Left kidney (tissue), 2 donors: ENCODE measurements around the gene GRK5. TPM values are rescaled to one million over a fixed set of nuclear protein-coding genes. Genes with fewer than 3 reads are reported as not detected.
A peak's percentile ranks its signal among the peaks of the same experiment; 100 is the strongest.

Experiments used
- DNase-seq: peaks from one replicate; pipeline ENCODE4 v3.0.0-alpha.2; 2013
- polyA plus RNA-seq: library from polyadenylated mRNA; unstranded; fragments of 120-200 nt; gene quantifications from one replicate; pipeline ENCODE4 v1.2.1, GENCODE V29; 2013; ENCODE audit not compliant: insufficient read length

The GRK5 gene
- polyA plus RNA-seq, 1 donor, result 14.0 TPM

GRCh38 chr10:119405520-119405807, 198.1 kb downstream of the GRK5 start:
- DNase-seq, result no peak

- no peak for DNase-seq
These were observed 198.8 kb downstream of the GRK5 start for GRCh38 chr10:119406137-119406536.

GRCh38 chr10:119406601-119407253, 199.4 kb downstream of the GRK5 start:
- no peak for DNase-seq

- DNase-seq, result no peak
These were observed 199.9 kb downstream of the GRK5 start for GRCh38 chr10:119407254-119407777.

GRCh38 chr10:119408072-119408471, 200.7 kb downstream of the GRK5 start:
- no peak for DNase-seq

- no peak for DNase-seq
These were observed 201.6 kb downstream of the GRK5 start for GRCh38 chr10:119408969-119409371.

GRCh38 chr10:119409385-119409784, 202.0 kb downstream of the GRK5 start:
- DNase-seq, result no peak

GRCh38 chr10:119409906-119410305, 202.5 kb downstream of the GRK5 start:
- DNase-seq, result peak; percentile 88

GRCh38 chr10:119410361-119411116, 203.2 kb downstream of the GRK5 start:
- no peak for DNase-seq

- peak; percentile 65 for DNase-seq
These were observed 205.1 kb downstream of the GRK5 start for GRCh38 chr10:119412244-119413092.

- no peak for DNase-seq
These were observed 205.7 kb downstream of the GRK5 start for GRCh38 chr10:119413093-119413453.

- no peak for DNase-seq
These were observed 206.2 kb downstream of the GRK5 start for GRCh38 chr10:119413471-119414080.

GRCh38 chr10:119414081-119414611, 206.8 kb downstream of the GRK5 start:
- peak; percentile 57 for DNase-seq

GRCh38 chr10:119415121-119415520, 207.8 kb downstream of the GRK5 start:
- no peak for DNase-seq

- no peak for DNase-seq
These were observed 208.4 kb downstream of the GRK5 start for GRCh38 chr10:119415536-119416503.

GRCh38 chr10:119416855-119417254, 209.5 kb downstream of the GRK5 start:
- no peak for DNase-seq

GRCh38 chr10:119417852-119418251, 210.5 kb downstream of the GRK5 start:
- no peak for DNase-seq

- no peak for DNase-seq
These were observed 211.0 kb downstream of the GRK5 start for GRCh38 chr10:119418362-119418761.

GRCh38 chr10:119419931-119420330, 212.6 kb downstream of the GRK5 start:
- DNase-seq, result no peak

- no peak for DNase-seq
These were observed 213.8 kb downstream of the GRK5 start for GRCh38 chr10:119420950-119421875.
